ENCODE results near the gene SLC6A2. TPM values are rescaled to one million over a fixed set of nuclear protein-coding genes. Genes with fewer than 3 reads are reported as not detected.
"Not testable (repeated sequence)": the region's sequence is repeated elsewhere in the genome, so short reads cannot be mapped to it uniquely, and the experiment has no call there.

SLC6A2 gene
- total RNA-seq, 2 experiments from 2014 or later, result not detected

GRCh38 chr16:55735120-55735781 is 79.5 kb downstream of the SLC6A2 start:
- Mint-ChIP-seq H3K4me1 (ENCODE audit: low read depth) (no peaks in the 10 kb centered on the region), H3K4me3 (no peak overlapping the region), H3K36me3 (ENCODE audit: low read depth) (no peaks in the 10 kb centered on the region), H3K9me3 (ENCODE audit: insufficient read depth) (no peaks in the 10 kb centered on the region), H3K27me3 (ENCODE audit: low read depth) (peaks cover 6% of the 10 kb centered on the region), H3K27ac (no peak overlapping the region)
- CTCF ChIA-PET, result no interaction called here
- DNase-seq (no peak), ATAC-seq (no peak)
- POLR2A ChIA-PET, result no interaction called here

DNA sequence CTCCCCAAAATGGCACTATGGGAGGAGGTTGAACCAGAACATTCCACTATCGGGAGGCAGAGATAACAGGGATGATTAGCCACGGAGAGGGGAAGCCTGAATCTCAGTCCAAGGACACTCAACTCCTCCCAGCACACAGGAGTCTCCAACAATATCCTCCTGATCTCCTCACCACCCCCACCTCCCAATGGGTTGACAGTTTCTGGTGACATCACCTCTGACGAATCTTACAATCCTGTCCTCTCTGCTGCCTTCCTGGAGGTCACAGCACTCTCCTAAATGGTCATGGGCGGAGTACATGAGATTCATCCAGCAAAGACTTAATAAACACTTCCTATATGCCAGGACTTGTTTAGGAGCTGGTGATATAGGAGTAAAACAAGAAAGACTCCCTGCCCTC is 80.9 kb downstream of the SLC6A2 start:
- ChIA-PET POLR2A (no interaction called here), CTCF (no interaction called here)
- Mint-ChIP-seq H3K9me3 (ENCODE audit: insufficient read depth) (no peaks in the 10 kb centered on the region), H3K4me1 (ENCODE audit: low read depth) (no peaks in the 10 kb centered on the region), H3K27ac (no peak overlapping the region), H3K4me3 (no peak overlapping the region), H3K27me3 (ENCODE audit: low read depth) (peaks cover 4% of the 10 kb centered on the region), H3K36me3 (ENCODE audit: low read depth) (no peaks in the 10 kb centered on the region)
- DNase-seq (no peak), ATAC-seq (no peak)

- ChIA-PET CTCF (no interaction called here), POLR2A (no interaction called here)
- no peaks in the 10 kb centered on the region for H3K4me1 Mint-ChIP-seq (ENCODE audit: low read depth)
- H3K27me3 Mint-ChIP-seq (ENCODE audit: low read depth), result peaks cover 4% of the 10 kb centered on the region
- no peak for DNase-seq
- no peak overlapping the region for H3K27ac Mint-ChIP-seq
- no peak overlapping the region for H3K4me3 Mint-ChIP-seq
- ATAC-seq, result no peak
- H3K9me3 Mint-ChIP-seq (ENCODE audit: insufficient read depth), result no peaks in the 10 kb centered on the region
- H3K36me3 Mint-ChIP-seq (ENCODE audit: low read depth), result no peaks in the 10 kb centered on the region
Observed at GRCh38 chr16:55737318-55737717, 81.5 kb downstream of the SLC6A2 start.

DNA sequence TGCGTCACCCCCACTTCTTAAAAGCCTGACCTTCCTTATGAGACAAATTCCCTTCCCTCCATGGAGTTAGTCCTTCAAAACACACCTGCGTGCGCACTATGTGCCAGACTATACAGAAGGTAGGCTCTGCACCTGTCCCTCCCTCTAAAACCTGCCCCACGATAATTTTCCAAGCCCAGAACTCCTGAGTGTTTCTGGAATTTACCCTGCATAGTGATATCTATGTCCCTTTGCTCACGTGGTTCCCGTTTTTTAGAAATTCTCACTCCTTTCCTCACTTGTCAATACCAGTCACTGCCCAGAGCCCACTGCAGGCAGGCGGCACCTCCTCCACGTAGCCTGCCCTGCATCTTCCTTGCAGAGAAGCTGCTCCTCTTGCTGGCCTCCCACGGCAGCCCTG is 82.2 kb downstream of the SLC6A2 start:
- H3K27ac Mint-ChIP-seq, result no peak overlapping the region
- no peaks in the 10 kb centered on the region for H3K4me1 Mint-ChIP-seq (ENCODE audit: low read depth)
- H3K27me3 Mint-ChIP-seq (ENCODE audit: low read depth), result peaks cover 7% of the 10 kb centered on the region
- ChIA-PET CTCF (no interaction called here), POLR2A (no interaction called here)
- H3K4me3 Mint-ChIP-seq, result no peak overlapping the region
- ATAC-seq (no peak), DNase-seq (no peak)
- no peaks in the 10 kb centered on the region for H3K9me3 Mint-ChIP-seq (ENCODE audit: insufficient read depth)
- H3K36me3 Mint-ChIP-seq (ENCODE audit: low read depth), result no peaks in the 10 kb centered on the region

DNA sequence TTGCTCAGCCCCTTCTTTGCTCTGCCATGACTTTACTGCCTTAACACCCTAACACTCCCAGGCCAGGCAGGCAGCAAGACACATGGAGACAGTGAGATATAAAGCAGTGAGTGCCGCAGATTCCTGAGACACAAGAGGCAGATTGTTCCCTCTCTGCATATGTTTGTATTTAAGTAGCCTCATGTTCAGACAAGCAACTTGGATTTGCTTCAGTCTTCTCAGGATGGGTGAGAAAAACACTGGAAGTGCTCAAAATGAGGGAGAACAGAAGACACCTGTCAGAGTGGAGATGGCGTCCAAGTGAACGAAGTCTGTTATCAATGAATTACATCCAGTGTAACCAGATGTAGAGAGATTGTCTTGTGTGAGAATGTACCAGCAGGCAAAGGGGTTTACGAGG is 90.3 kb downstream of the SLC6A2 start:
- POLR2A ChIA-PET, result no interaction called here
- DNase-seq (no peak), ATAC-seq (no peak)
- Mint-ChIP-seq H3K4me1 (ENCODE audit: low read depth) (no peaks in the 10 kb centered on the region), H3K27ac (no peak overlapping the region), H3K4me3 (no peak overlapping the region), H3K36me3 (ENCODE audit: low read depth) (no peaks in the 10 kb centered on the region), H3K27me3 (ENCODE audit: low read depth) (peaks cover 12% of the 10 kb centered on the region), H3K9me3 (ENCODE audit: insufficient read depth) (no peaks in the 10 kb centered on the region)
- CTCF ChIA-PET, result no interaction called here

- no peak for DNase-seq
- H3K36me3 Mint-ChIP-seq (ENCODE audit: low read depth), result peaks cover 10% of the 10 kb centered on the region
- peaks cover 7% of the 10 kb centered on the region for H3K4me1 Mint-ChIP-seq (ENCODE audit: low read depth)
- H3K9me3 Mint-ChIP-seq (ENCODE audit: insufficient read depth), result peaks cover 6% of the 10 kb centered on the region
- ChIA-PET CTCF (no interaction called here), POLR2A (no interaction called here)
- no peak overlapping the region for H3K27ac Mint-ChIP-seq
- H3K4me3 Mint-ChIP-seq, result no peak overlapping the region
- peaks cover 10% of the 10 kb centered on the region for H3K27me3 Mint-ChIP-seq (ENCODE audit: low read depth)
- no peak for ATAC-seq
Observed at GRCh38 chr16:55747785-55748184, 92.0 kb downstream of the SLC6A2 start.

GRCh38 chr16:55752465-55753144 is 96.8 kb downstream of the SLC6A2 start:
- DNase-seq, result peak; percentile 26
- CTCF ChIA-PET; H3K27me3 Mint-ChIP-seq (ENCODE audit: low read depth); ATAC-seq: not testable (repeated sequence)
- peaks cover 25% of the 10 kb centered on the region for H3K9me3 Mint-ChIP-seq (ENCODE audit: insufficient read depth)
- peak overlapping the region; percentile 15 for H3K4me3 Mint-ChIP-seq
- H3K27ac Mint-ChIP-seq, result peak overlapping the region; percentile 95
- POLR2A ChIA-PET, result interaction anchor here (0.7 kb wide), 1 partner anchor 1720 kb away, joined by 7 read pairs; no protein-coding TSS in a partner anchor
- peaks cover 26% of the 10 kb centered on the region for H3K36me3 Mint-ChIP-seq (ENCODE audit: low read depth)
- H3K4me1 Mint-ChIP-seq (ENCODE audit: low read depth), result peaks cover 23% of the 10 kb centered on the region

DNA sequence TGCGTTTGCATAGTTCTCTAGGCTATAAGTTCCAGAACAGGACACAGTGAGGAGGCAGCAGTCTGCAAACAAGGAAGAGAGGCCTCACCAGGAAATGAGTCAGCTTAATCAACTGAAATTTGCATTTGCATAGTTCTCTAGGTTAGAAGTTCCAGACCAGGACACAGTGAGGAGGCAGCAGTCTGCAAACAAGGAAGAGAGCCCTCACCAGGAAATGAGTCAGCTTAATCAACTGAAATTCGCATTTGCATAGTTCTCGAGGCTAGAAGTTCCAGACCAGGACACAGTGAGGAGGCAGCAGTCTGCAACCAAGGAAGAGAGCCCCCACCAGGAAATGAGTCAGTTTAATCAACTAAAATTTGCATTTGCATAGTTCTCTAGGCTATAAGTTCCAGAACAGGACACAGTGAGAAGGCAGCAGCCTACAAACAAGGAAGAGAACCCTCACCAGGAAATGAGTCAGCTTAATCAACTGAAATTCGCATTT is 97.4 kb downstream of the SLC6A2 start:
- Mint-ChIP-seq H3K36me3 (ENCODE audit: low read depth) (peaks cover 26% of the 10 kb centered on the region), H3K4me3 (peak overlapping the region; percentile 15), H3K27ac (peak overlapping the region; percentile 95), H3K9me3 (ENCODE audit: insufficient read depth) (peaks cover 25% of the 10 kb centered on the region), H3K4me1 (ENCODE audit: low read depth) (peaks cover 23% of the 10 kb centered on the region)
- ChIA-PET POLR2A (interaction anchor here (0.7 kb wide), 1 partner anchor 1719 kb away, joined by 7 read pairs; no protein-coding TSS in a partner anchor), CTCF (interaction anchor here (0.7 kb wide), 1 partner anchor 1036 kb away, joined by 3 read pairs; no protein-coding TSS in a partner anchor)
- DNase-seq, result peak; percentile 23
- not testable (repeated sequence) for H3K27me3 Mint-ChIP-seq (ENCODE audit: low read depth); ATAC-seq

Other genes with a start within 250 kb of the SLC6A2 start
- not detected for gene MMP2, start 176.8 kb upstream of the SLC6A2 start, total RNA-seq
- gene LPCAT2, start 146.9 kb upstream of the SLC6A2 start, total RNA-seq, result under 1 TPM in 1 of 2 experiments, not detected in 1; 0.37 TPM
- gene CAPNS2, start 89.3 kb upstream of the SLC6A2 start, total RNA-seq, result not detected
- not detected for gene CES1, start 177.1 kb downstream of the SLC6A2 start, total RNA-seq
- gene CES5A, start 219.4 kb downstream of the SLC6A2 start, total RNA-seq, result not detected